Esophagus muscularis mucosa (tissue), 4 donors: ENCODE results near the gene MAST4. TPM values are rescaled to one million over a fixed set of nuclear protein-coding genes. Genes with fewer than 3 reads are reported as not detected.

Experiments
- DNase-seq: peaks from one replicate; pipeline ENCODE4 v3.0.0-alpha.2; 2017; ENCODE audit errors: extremely low spot score
- H3K27ac ChIP-seq, 4 donors: fragments of 200-600 bp; sonication (generic); replicated peaks in 1 of 4; 1 replicate in 3 of 4; 2 replicates in 1 of 4; pipeline ENCODE4 v1.5.1; 2016 to 2019; ENCODE audit warnings: mild to moderate bottlenecking in 1 of 4
- H3K27me3 ChIP-seq, 4 donors: fragments of 200-600 bp; sonication (generic); one replicate each; pipeline versions ENCODE4 v1.5.1 to v1.6.0; 2016 to 2019
- H3K36me3 ChIP-seq, 4 donors: fragments of 200-600 bp; sonication (generic); one replicate each; pipeline ENCODE4 v1.5.1; 2016 to 2019
- H3K4me1 ChIP-seq, 4 donors: fragments of 200-600 bp; sonication (generic); one replicate each; pipeline ENCODE4 v1.5.1; 2016 to 2019
- H3K4me3 ChIP-seq, 4 donors: fragments of 200-600 bp; sonication (generic); 1 replicate in 2 of 4; 2 replicates in 2 of 4; pipeline ENCODE4 v1.5.1; 2016 to 2019; ENCODE audit warnings: mild to moderate bottlenecking in 4 of 4, moderate library complexity in 1 of 4
- H3K9me3 ChIP-seq, 4 donors: fragments of 200-600 bp; sonication (generic); 1 replicate in 3 of 4; 2 replicates in 1 of 4; pipeline ENCODE4 v1.5.1; 2016 to 2019
- CTCF ChIP-seq, 3 experiments: fragments of 200-600 bp in 2 of 3; fragments of 450-650 bp in 1 of 3; sonication (generic) in 2 of 3; IDR thresholded peaks; one replicate each; pipeline ENCODE4 v1.5.1; 2017 to 2019; ENCODE audit warnings: antibody characterized with exemption in 3 of 3, mild to moderate bottlenecking in 2 of 3, moderate library complexity in 1 of 3
- EP300 ChIP-seq: sonication (generic); formaldehyde crosslinking; IDR thresholded peaks from one replicate; pipeline ENCODE4 v1.6.1; 2017; ENCODE audit warnings: antibody characterized with exemption
- POLR2A ChIP-seq: fragments of 450-650 bp; IDR thresholded peaks from one replicate; pipeline ENCODE4 v1.6.1; 2017; ENCODE audit warnings: antibody characterized with exemption, moderate library complexity, mild to moderate bottlenecking, low read depth
- POLR2AphosphoS5 ChIP-seq, 2 donors: sonication (generic); formaldehyde crosslinking; IDR thresholded peaks; one replicate each; pipeline ENCODE4 v1.6.1; 2017; ENCODE audit warnings: antibody characterized with exemption in 2 of 2
- WGBS: methylation state at CpG from one replicate; pipeline ENCODE4 v1.1.5; 2018; 5-methylcytosine and 5-hydroxymethylcytosine counted together
- intact Hi-C: fragments of 100-400 bp; cut with DNase I; formaldehyde crosslinking; loops from one replicate; pipeline ENCODE4 v1.15.1; 2023
- total RNA-seq, 4 donors: library from RNA; depleted of rRNA; stranded (reverse); fragments of >200 nt; gene quantifications; one replicate each; pipeline versions ENCODE4 v1.1.0 to v1.2.1, GENCODE V29; 2016

MAST4 gene
- total RNA-seq, 4 donors from 2014 or later = 26.2 to 39.7 (median 35.8) TPM

GRCh38 chr5:67015541-67016191 is 419.5 kb downstream of the MAST4 start:
- WGBS = 17% methylated on average over 8 of the region's 8 CpGs
- no peak for DNase-seq
- TF ChIP-seq POLR2AphosphoS5 (IDR thresholded peaks at IDR 0.05) = no peak
- no peak for TF ChIP-seq EP300
- TF ChIP-seq POLR2A = no peak
- TF ChIP-seq CTCF (IDR thresholded peaks at IDR 0.05) = no peak
- Histone ChIP-seq H3K27ac (peak overlapping the region; percentile 67 to 82 (median 76)), H3K9me3 (no peaks in the 10 kb centered on the region), H3K4me1 (peaks cover 49 to 82% (median 52%) of the 10 kb centered on the region in 4 donors), H3K36me3 (no peaks in the 10 kb centered on the region), H3K27me3 (no peaks in the 10 kb centered on the region), H3K4me3 (peak overlapping the region; percentile 39 to 52 (median 49))
- intact Hi-C loops = loop anchor here (10.0 kb wide), 1 partner anchor 1209 kb away; no protein-coding TSS in a partner anchor

- Histone ChIP-seq H3K27me3 (no peaks in the 10 kb centered on the region), H3K36me3 (no peaks in the 10 kb centered on the region), H3K4me3 (no peak overlapping the region), H3K4me1 (peaks cover 39 to 73% (median 47%) of the 10 kb centered on the region in 4 donors), H3K27ac (peak overlapping the region in 1 of 4 donors; percentile 69), H3K9me3 (no peaks in the 10 kb centered on the region)
- no peak for DNase-seq
- WGBS = 92% methylated on average over 7 of the region's 7 CpGs
- TF ChIP-seq POLR2AphosphoS5 (IDR thresholded peaks at IDR 0.05) (no peak), CTCF (IDR thresholded peaks at IDR 0.05) (no peak)
- intact Hi-C loops = loop anchor here (10.0 kb wide), 1 partner anchor 1206 kb away; no protein-coding TSS in a partner anchor
Observed at GRCh38 chr5:67019065-67019845, 423.1 kb downstream of the MAST4 start.

GRCh38 chr5:67020096-67020615 is 424.0 kb downstream of the MAST4 start:
- Histone ChIP-seq H3K27ac (peak overlapping the region in 3 of 4 donors; percentile 40 to 69 (median 64)), H3K9me3 (no peaks in the 10 kb centered on the region), H3K4me3 (no peak overlapping the region), H3K4me1 (peaks cover 34 to 64% (median 38%) of the 10 kb centered on the region in 4 donors), H3K27me3 (no peaks in the 10 kb centered on the region), H3K36me3 (no peaks in the 10 kb centered on the region)
- 90% methylated on average over 3 of the region's 3 CpGs for WGBS
- intact Hi-C loops = no loop called here
- TF ChIP-seq CTCF (IDR thresholded peaks at IDR 0.05) = no peak
- TF ChIP-seq POLR2AphosphoS5 (IDR thresholded peaks at IDR 0.05) = no peak
- TF ChIP-seq EP300 = no peak
- no peak for TF ChIP-seq POLR2A
- no peak for DNase-seq

- no peak for DNase-seq
- TF ChIP-seq POLR2AphosphoS5 (IDR thresholded peaks at IDR 0.05) (no peak), CTCF (IDR thresholded peaks at IDR 0.05) (no peak), EP300 (no peak), POLR2A (no peak)
- peak overlapping the region; percentile 40 to 69 (median 59) for H3K27ac ChIP-seq
- intact Hi-C loops = no loop called here
- no peaks in the 10 kb centered on the region for H3K27me3 ChIP-seq
- H3K36me3 ChIP-seq = no peaks in the 10 kb centered on the region
- H3K4me1 ChIP-seq = peaks cover 32 to 64% (median 44%) of the 10 kb centered on the region in 4 donors
- no peak overlapping the region for H3K4me3 ChIP-seq
- no peaks in the 10 kb centered on the region for H3K9me3 ChIP-seq
- WGBS = 96% methylated on average over 1 of the region's 1 CpG
Observed at GRCh38 chr5:67021031-67021430, 424.8 kb downstream of the MAST4 start.
